ENCODE results near the gene FAIM2.

FAIM2 gene

GRCh38 chr12:49920241-49920914, 16.7 kb upstream of the FAIM2 start:
- no peak for DNase-seq (ENCODE audit: low read depth in 2 of 2, low spot score in 1 of 2)

DNA sequence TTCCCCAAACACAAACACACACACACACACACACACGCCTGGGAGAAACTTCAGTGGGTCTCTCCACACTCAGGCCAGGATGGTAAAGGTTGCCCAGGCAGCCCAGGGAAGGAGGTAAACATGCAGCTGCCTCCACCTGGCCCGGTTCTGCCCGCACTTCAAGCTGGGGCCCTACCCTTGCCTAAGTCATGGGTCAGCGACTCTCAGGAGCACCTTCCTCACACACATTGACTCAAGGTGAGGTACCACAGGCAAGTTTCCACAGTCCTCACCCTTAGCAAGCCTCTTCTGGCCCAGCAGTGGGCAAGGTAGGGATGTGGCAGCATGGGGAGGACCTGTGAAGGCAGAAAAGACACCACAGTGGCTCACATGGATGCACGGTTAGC, 14.1 kb upstream of the FAIM2 start:
- no peak for DNase-seq (ENCODE audit: low read depth in 2 of 2, low spot score in 1 of 2)

DNA sequence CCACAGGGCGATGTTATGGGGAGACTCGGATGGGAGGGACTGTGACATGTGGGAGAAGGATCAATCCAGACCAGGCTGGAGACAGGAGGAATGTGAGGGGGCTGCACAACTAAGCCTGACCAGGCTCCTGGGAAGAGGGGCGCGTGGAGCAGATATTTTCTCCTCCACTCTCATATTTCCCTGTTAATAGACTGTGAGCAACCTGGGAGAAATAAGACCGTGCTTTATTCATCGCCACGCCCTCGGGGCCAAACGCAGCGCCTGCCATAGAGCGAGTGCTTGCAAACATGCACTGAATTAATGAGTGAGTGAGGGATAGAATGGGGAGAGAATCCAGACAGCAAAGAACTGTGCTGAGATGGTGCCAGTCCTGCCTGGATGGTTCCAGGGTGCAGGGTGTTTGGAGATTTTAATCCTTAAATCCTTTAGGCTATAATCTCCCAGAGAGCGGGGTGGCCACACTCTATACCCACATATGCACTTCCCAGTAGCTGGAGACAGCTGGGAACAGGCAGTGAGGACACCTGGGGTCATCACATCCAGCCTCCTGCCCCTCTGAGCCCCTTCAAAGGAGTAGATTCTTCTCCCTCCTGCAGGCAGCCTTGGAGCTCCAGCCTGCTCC, 13.6 kb upstream of the FAIM2 start:
- no peak for DNase-seq (ENCODE audit: low read depth in 2 of 2, low spot score in 1 of 2)

GRCh38 chr12:49916129-49916919, 12.6 kb upstream of the FAIM2 start:
- DNase-seq (ENCODE audit: low read depth in 2 of 2, low spot score in 1 of 2) = no peak

- no peak for DNase-seq (ENCODE audit: low read depth in 2 of 2, low spot score in 1 of 2)
Measured at GRCh38 chr12:49912345-49913255, 8.9 kb upstream of the FAIM2 start.

GRCh38 chr12:49911213-49911605, 7.5 kb upstream of the FAIM2 start:
- no peak for DNase-seq (ENCODE audit: low read depth in 2 of 2, low spot score in 1 of 2)

GRCh38 chr12:49910331-49911212, 6.9 kb upstream of the FAIM2 start:
- DNase-seq (ENCODE audit: low read depth in 2 of 2, low spot score in 1 of 2) = no peak

DNA sequence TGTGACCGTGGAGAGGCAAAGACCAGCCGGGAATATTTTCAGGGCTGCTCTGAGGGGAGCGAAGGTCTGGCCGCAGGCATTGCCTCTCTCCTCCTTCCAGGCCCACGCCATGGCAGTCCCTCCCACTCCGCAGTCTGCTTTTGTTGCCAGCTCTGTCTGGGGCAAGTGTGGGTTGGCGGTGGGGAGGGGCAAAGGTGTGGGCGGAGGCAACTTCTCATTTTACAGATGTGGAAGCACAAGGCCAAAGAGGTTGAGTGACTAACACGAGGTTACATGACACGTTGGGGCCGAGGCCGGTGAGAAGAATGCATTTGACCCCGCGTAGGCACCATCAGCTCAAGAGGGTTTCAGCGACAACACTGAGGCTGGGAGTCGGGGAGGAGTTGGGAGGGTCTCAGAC, 6.1 kb upstream of the FAIM2 start:
- no peak for DNase-seq (ENCODE audit: low read depth in 2 of 2, low spot score in 1 of 2)

DNA sequence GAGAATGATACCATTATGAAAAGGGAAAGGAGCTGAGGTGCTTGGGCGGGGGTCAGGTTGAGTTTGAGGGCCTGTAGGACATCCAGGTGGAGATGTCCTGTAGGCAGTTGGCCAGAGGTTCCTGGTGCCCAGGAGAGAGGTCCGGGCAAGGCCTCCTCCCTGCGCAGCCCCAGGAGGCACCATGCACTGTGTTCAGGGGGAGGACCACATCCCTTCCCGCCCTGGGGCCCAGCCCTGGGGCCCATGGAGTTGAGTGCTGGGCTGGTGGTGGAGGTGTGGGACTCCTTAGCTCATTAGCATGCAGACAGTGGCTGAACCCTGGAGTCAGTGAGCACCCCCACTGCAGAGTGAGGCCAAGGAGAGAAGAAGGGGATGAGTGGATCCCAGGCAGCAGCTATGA, 5.7 kb upstream of the FAIM2 start:
- DNase-seq (ENCODE audit: low read depth in 2 of 2, low spot score in 1 of 2) = no peak

GRCh38 chr12:49907352-49907751, 3.7 kb upstream of the FAIM2 start:
- DNase-seq (ENCODE audit: low read depth in 2 of 2, low spot score in 1 of 2) = no peak

- DNase-seq (ENCODE audit: low read depth in 2 of 2, low spot score in 1 of 2) = no peak
Measured at GRCh38 chr12:49905718-49906314, 2.1 kb upstream of the FAIM2 start.

- no peak for DNase-seq (ENCODE audit: low read depth in 2 of 2, low spot score in 1 of 2)
Measured at GRCh38 chr12:49904601-49905000, 901 bp upstream of the FAIM2 start.

- no peak for DNase-seq (ENCODE audit: low read depth in 2 of 2, low spot score in 1 of 2)
Measured at GRCh38 chr12:49903351-49903699, 375 bp downstream of the FAIM2 start.

- no peak for DNase-seq (ENCODE audit: low read depth in 2 of 2, low spot score in 1 of 2)
Measured at GRCh38 chr12:49902399-49903350, 1.0 kb downstream of the FAIM2 start.

- no peak for DNase-seq (ENCODE audit: low read depth in 2 of 2, low spot score in 1 of 2)
Measured at GRCh38 chr12:49901986-49902385, 1.7 kb downstream of the FAIM2 start.

GRCh38 chr12:49901026-49901425, 2.7 kb downstream of the FAIM2 start:
- no peak for DNase-seq (ENCODE audit: low read depth in 2 of 2, low spot score in 1 of 2)

DNA sequence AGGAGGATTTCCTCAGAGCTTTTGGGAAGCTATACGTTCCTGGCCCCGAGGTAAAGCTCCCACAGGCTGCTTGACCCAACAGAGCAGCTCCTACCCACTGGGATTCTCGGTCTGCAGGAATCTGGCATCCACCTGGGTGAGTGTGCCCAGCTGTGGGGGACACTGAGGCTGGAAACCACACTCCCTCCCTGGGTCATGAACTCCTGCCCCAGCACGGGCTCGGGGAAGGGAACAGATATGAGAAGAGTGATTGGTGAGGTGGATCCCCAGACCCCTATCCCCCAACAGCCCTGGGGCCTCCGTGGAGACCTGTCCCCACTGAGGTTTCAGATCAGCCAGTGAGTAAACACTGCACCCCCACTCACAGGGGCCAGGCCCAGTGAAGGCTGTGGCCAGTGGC, 3.3 kb downstream of the FAIM2 start:
- no peak for DNase-seq (ENCODE audit: low read depth in 2 of 2, low spot score in 1 of 2)

GRCh38 chr12:49899921-49900320, 3.8 kb downstream of the FAIM2 start:
- no peak for DNase-seq (ENCODE audit: low read depth in 2 of 2, low spot score in 1 of 2)

- DNase-seq (ENCODE audit: low read depth in 2 of 2, low spot score in 1 of 2) = no peak
Measured at GRCh38 chr12:49899286-49899843, 4.3 kb downstream of the FAIM2 start.
